ENCODE results near the gene CDH4.

The CDH4 gene

GRCh38 chr20:61328911-61329558 is 77.0 kb downstream of the CDH4 start:
- DNase-seq (ENCODE audit: low spot score) = no peak

DNA sequence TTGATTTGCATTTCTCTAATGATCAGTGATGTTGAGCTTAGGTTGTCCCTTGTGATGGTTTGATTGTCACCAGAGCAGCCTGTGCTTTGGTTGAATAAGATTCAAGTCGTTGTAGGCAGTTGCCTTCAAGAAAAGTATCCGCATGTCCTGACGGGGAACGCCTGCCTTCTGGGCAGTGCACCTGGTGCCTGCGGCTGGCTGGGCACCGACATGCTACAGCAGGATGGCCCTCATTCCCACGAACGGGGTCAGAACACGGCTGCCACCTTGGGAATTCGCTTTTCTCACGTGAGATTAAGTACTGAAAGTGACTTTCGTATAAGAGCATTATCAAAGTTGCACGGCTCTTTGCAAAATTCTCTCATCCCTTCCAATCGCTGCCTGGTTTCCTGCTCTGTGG is 78.4 kb downstream of the CDH4 start:
- no peak for DNase-seq (ENCODE audit: low spot score)

GRCh38 chr20:61331543-61331942 is 79.5 kb downstream of the CDH4 start:
- DNase-seq (ENCODE audit: low spot score) = no peak

GRCh38 chr20:61332016-61332975 is 80.2 kb downstream of the CDH4 start:
- DNase-seq (ENCODE audit: low spot score) = no peak

DNA sequence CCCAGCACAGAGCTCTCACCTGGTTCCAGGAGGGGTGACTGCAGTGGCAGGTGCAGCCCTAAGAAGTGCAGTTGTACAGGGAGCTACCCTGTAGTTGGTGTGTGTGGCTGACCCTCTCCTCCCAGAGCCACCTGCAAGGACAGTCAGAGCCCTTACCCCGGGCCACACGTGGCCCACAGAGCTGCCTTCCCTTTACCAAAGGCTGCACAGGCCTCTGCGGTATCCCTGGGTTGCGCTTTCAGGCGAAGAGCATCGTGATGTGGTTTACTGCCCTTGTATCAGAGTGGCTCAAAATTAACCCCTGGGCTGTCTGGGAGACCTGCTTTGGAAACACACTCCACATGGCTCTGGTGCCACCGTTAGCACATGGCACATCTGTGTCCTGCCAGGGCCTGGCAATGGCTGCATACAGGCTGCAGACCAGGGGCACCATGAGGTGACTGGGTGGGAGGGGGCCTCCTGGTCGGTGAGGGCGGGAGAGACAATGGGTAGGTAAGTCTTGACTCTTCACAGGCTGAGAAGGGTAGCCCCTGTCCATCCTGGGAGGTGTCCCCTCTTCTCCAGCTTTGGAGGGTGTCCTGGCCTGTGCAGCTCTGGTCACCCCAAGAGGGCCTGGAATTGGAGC is 81.5 kb downstream of the CDH4 start:
- no peak for DNase-seq (ENCODE audit: low spot score)

- DNase-seq (ENCODE audit: low spot score) = no peak
These were observed 88.1 kb downstream of the CDH4 start for GRCh38 chr20:61340157-61340556.

DNA sequence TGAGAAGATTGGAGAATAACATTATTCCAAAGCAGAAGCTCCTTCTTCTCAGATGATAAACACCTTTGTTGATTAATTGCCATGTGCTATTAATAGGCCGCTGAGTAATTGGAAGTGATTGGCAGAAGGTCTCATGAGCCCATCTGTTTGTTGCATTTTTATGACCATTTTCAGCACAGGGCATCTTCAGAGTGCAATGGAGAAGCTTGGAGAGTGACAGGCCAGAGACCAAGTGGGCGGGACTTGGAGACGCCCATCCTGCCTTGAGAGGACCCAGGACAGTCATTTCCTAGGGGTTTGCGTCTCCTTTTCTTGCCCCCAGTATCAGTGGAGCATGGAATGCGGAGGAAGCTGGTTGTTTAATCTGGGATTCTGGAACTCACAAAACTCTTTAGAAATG is 89.5 kb downstream of the CDH4 start:
- DNase-seq (ENCODE audit: low spot score) = no peak

DNA sequence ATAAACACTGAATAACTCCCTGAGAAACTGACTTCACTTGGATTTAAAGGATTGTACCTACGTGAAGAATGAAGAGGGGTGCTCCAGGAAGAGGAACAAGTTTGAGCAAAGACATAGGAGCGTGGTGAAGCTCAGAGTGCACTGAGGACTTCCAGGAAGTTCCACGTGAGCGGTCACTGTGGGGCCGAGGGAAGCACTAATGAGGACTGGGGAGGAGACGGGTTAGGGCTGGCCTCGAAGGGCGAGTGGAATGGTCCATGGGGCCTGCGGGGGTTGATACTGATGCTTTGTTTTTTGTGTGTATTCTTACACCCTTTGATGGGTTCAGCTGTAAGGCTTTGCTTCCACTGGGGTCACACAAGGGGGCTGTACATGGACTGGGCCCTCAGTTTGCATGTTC is 91.9 kb downstream of the CDH4 start:
- DNase-seq (ENCODE audit: low spot score) = no peak

DNA sequence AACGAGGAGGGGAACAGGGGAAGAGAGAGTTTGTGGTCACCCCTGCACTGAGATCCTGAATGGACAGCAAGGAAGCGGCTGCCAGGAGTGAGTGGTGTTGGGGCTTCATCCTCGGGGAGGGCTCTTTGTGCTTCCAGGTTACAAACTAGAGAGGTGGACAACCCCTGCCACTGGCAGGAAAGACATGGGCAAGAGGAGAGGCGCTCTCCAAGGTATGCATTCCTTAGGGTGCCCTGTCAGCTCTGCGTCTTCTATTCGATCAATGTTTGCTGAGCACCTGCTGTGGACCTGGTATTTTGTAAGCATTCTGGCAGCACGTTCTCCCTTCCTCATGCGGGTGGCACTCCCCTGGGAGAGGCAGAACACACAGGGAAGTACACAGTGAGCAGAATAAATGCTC is 93.6 kb downstream of the CDH4 start:
- DNase-seq (ENCODE audit: low spot score) = no peak

DNA sequence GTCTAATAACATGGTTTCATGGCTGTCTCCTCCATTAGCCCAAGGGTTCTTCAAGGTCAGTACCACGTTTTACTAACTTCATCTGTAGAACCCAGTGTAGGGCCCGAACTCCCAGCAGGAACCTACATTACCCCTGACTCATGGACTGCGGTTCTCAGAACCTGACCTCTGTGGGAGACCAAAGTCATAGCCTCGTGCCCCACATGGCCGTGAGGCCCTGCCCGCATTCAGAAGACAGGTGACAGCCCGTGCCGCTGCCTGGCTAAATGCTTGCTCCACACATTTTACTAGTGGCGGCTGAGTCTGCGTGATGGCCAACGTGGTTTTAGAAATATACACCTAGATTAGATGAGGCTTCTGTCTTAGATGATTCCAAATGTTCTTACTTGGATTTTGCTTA is 94.9 kb downstream of the CDH4 start:
- DNase-seq (ENCODE audit: low spot score) = no peak

DNA sequence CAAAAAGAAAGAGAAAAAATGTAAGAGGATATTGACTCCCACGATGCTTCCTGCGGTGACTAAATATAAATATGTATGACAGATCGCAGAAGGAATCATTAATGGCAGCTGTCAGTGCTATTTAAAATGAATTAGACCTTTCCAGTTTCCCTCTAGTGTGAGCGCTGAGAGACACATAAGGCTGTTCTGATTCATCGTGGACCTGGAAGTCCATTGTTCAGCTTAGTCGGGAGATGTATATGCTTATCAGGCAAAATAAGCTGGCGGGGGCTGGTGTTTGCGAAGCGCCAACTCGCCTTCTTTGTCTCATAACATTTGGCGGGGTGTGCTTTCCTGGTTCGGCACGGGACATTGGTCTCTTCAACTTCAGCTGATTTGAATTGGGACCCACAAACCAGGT is 95.4 kb downstream of the CDH4 start:
- DNase-seq (ENCODE audit: low spot score) = no peak

DNA sequence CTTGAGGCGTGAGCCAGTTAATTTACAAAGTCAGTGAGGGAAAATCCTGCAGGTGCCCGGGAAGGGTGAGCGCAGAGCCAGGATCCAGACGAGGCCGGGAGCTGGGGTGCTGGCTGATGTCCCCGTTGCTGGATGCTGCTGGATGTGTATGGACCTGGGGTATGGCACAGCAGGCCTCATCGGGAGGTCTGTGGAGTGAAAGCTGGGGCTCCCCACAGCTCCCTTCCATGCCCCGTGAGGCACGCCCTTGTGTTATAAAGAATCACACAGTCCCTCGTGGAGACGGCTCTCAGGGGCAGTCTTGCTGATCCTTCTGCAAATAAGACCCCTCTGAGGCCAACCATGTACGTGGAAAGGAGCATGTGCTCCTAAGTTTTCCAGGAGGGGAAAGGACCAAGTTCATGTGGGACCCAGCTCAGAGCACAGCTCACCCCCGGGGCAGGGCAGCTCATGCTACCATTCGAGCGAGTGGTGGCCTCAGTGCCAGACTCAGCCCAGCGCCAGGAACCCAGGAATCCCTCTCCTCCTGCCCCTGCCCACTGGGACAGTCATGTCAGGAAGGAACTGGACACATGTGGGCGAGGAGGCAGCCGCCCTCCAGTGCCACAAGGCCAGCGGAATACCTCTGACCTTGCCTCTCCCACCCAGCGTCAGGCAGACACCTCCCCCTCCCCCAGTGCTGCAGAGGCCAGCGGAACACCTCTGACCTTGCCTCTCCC is 97.5 kb downstream of the CDH4 start:
- no peak for DNase-seq (ENCODE audit: low spot score)

DNA sequence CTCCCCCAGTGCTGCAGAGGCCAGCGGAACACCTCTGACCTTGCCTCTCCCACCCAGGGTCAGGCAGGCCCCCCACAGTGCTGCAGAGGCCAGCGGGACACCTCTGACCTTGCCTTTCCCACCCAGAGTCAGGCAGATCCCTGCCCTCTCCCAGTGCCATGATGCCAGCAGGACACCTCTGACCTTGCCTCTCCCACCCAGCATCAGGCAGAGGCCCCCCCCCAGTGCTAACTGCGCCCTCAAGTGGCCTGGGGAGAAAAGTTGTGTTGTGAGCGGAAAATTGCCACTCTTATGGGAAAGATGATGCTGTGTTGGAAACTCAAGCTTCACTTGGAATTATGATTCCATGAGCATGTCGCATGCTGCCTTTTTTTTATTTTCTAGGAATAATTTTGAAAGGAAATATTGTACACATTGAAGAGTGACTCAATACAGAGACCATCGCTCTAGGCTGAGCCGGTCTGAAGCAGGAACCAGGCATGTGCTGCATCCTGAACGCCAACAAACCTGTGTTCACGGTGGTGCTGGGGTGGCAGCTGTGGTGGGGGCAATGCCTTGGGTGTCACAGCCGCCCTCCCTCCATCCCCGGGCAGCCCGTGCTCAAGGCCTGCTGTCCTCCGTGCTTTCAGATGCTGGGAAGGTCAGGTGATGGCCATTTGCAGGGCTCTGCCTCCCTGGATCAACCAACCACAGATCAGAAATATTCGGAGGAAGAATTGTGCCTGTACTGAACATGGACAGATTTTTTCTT is 98.6 kb downstream of the CDH4 start:
- DNase-seq (ENCODE audit: low spot score) = no peak

DNA sequence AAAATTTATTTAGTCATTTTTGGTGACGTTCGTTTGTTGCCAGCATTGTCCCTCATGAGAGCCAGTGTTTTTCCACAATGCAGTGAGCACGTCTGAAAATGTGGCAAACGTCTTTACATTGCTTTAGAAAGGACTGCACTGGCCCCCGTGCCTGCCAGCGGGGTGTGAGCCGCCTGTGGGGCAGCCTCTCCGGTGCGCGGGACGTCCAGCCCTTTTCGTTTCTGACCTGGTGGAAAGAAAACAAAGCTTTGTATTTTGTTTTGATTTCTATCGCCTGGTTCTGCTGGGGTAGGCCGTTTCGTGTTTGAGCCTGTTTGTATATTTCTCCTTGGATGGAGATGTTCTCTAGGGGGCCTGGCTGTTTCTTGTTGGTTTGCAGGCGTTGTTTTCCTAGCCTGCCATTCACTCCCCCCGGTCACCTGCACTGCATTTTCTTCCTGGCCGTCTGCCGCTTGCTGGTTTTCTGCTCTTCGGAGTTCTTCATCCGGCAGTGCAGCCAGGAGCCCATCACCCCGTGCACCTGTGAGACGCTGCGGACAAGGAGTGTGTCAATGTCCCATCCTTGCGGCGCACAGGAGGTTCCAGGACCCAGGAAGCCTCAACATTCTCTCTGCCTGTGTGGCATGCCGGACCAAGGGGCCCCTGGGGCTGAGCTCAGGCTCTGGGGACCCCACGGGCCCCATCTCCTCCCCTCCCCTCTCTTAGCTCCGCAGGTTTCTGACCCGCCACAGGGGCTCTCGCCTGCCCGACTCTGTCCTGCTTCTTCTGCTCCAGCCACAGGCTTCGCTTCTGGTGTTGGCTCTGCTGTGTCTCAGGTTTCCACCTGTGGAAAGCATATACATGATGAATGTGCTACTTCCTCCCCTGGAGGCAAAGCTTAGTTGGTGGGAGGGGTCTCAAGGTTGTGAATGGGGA is 100.5 kb downstream of the CDH4 start:
- no peak for DNase-seq (ENCODE audit: low spot score)

- no peak for DNase-seq (ENCODE audit: low spot score)
These were observed 101.4 kb downstream of the CDH4 start for GRCh38 chr20:61353261-61354000.

DNA sequence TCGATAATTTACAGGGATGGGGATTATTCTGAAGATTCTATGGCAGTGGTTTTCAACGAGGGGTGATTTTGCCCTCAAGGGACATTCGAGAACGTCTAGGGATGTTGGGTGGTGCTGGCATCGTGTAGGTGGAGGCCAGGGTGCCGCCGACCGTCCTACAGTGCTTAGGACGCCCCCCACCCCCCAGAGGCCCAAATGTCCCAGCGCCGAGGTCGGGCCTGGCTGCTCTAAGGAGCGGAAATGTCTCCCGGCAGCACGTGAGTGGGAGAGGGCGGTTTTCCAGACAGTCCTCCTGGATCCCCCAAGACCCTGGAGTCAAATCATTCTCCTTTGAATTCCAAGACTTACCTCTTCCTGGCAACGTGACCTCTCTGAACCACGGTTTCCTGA is 101.9 kb downstream of the CDH4 start:
- DNase-seq (ENCODE audit: low spot score) = no peak

DNA sequence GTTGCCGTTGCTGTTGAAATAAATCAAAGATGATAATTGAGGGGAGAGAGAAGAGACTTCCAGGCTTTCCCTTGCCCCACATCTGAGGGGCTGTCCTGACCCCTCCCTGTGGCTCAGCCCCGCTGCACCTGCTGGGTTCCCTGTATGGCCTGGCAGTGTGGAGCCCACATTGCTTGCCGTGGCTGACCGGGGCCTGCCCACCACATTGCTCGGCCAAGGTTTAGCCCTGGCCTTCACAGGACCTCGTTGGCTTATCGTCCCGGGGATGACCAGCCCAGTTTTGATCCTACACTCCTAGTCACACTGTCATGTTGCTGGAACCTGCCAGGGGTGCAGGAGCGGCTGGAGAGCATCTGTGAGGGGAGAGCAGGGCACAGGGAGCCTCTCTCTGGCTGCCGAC is 102.4 kb downstream of the CDH4 start:
- DNase-seq (ENCODE audit: low spot score) = no peak

- DNase-seq (ENCODE audit: low spot score) = no peak
These were observed 102.9 kb downstream of the CDH4 start for GRCh38 chr20:61354901-61355495.

DNA sequence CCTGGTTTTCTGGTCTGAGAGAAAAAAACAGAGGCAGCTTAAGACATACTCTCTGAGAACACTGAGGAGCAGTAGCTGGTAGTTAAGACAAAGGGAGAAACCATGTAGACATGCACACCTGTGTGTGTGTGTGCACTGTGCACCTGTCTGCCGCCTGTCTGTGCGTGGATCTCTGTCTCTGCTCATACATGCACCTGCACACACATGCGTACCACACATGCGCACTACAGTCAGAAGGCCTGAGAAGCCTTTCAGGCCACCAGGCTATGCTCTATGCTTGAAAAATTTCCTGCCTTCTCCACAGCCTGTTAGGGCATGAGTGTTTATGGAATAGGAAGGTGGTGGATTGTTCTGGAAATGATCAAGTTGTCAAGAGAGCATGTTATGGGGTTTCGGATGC is 103.5 kb downstream of the CDH4 start:
- no peak for DNase-seq (ENCODE audit: low spot score)
